ENCODE measurements around the gene ADAMTSL1.

Gene ADAMTSL1

GRCh38 chr9:18605766-18606180 is 131.8 kb downstream of the ADAMTSL1 start:
- DNase-seq (ENCODE audit: low read depth in 2 of 2) = no peak

- no peak for DNase-seq (ENCODE audit: low read depth in 2 of 2)
Observed at GRCh38 chr9:18606281-18606680, 132.3 kb downstream of the ADAMTSL1 start.

- no peak for DNase-seq (ENCODE audit: low read depth in 2 of 2)
Observed at GRCh38 chr9:18606846-18607245, 132.9 kb downstream of the ADAMTSL1 start.

GRCh38 chr9:18608371-18608770 is 134.4 kb downstream of the ADAMTSL1 start:
- DNase-seq (ENCODE audit: low read depth in 2 of 2) = no peak

- no peak for DNase-seq (ENCODE audit: low read depth in 2 of 2)
Observed at GRCh38 chr9:18610956-18611355, 137.0 kb downstream of the ADAMTSL1 start.

GRCh38 chr9:18611971-18612370 is 138.0 kb downstream of the ADAMTSL1 start:
- DNase-seq (ENCODE audit: low read depth in 2 of 2) = no peak

GRCh38 chr9:18614116-18614515 is 140.2 kb downstream of the ADAMTSL1 start:
- DNase-seq (ENCODE audit: low read depth in 2 of 2) = no peak

GRCh38 chr9:18614651-18615050 is 140.7 kb downstream of the ADAMTSL1 start:
- DNase-seq (ENCODE audit: low read depth in 2 of 2) = no peak

GRCh38 chr9:18616976-18617375 is 143.0 kb downstream of the ADAMTSL1 start:
- no peak for DNase-seq (ENCODE audit: low read depth in 2 of 2)

- DNase-seq (ENCODE audit: low read depth in 2 of 2) = no peak
Observed at GRCh38 chr9:18617759-18618158, 143.8 kb downstream of the ADAMTSL1 start.

GRCh38 chr9:18618862-18619261 is 144.9 kb downstream of the ADAMTSL1 start:
- DNase-seq (ENCODE audit: low read depth in 2 of 2) = no peak

- DNase-seq (ENCODE audit: low read depth in 2 of 2) = no peak
Observed at GRCh38 chr9:18622186-18622836, 148.4 kb downstream of the ADAMTSL1 start.

GRCh38 chr9:18623221-18624079 is 149.5 kb downstream of the ADAMTSL1 start:
- no peak for DNase-seq (ENCODE audit: low read depth in 2 of 2)

- no peak for DNase-seq (ENCODE audit: low read depth in 2 of 2)
Observed at GRCh38 chr9:18626046-18626698, 152.2 kb downstream of the ADAMTSL1 start.

GRCh38 chr9:18629136-18629535 is 155.2 kb downstream of the ADAMTSL1 start:
- no peak for DNase-seq (ENCODE audit: low read depth in 2 of 2)

GRCh38 chr9:18632632-18633403 is 158.9 kb downstream of the ADAMTSL1 start:
- no peak for DNase-seq (ENCODE audit: low read depth in 2 of 2)

GRCh38 chr9:18636781-18637180 is 162.8 kb downstream of the ADAMTSL1 start:
- no peak for DNase-seq (ENCODE audit: low read depth in 2 of 2)

- no peak for DNase-seq (ENCODE audit: low read depth in 2 of 2)
Observed at GRCh38 chr9:18638371-18639249, 164.7 kb downstream of the ADAMTSL1 start.

GRCh38 chr9:18639911-18640310 is 166.0 kb downstream of the ADAMTSL1 start:
- no peak for DNase-seq (ENCODE audit: low read depth in 2 of 2)

GRCh38 chr9:18658804-18659705 is 185.1 kb downstream of the ADAMTSL1 start:
- DNase-seq (ENCODE audit: low read depth in 2 of 2) = no peak

Data from stimulated activated CD4-positive, alpha-beta T cell treated with anti-CD3 and anti-CD28 coated beads, Interleukin-15, amount 100 ng/mL, for 48 hours (primary cell).